Activated CD4-positive, alpha-beta T cell treated with anti-CD3 and anti-CD28 coated beads, Interleukin-2, amount 50 U/mL, for 48 hours (primary cell): ENCODE measurements around the gene ZGPAT.

Experiments
- DNase-seq, 2 experiments: peaks; one replicate each; pipeline ENCODE4 v3.0.0-alpha.2; 2020

Gene ZGPAT

GRCh38 chr20:63734111-63734945 is 26.5 kb downstream of the ZGPAT start:
- DNase-seq: no peak

GRCh38 chr20:63734946-63735858 is 27.4 kb downstream of the ZGPAT start:
- no peak for DNase-seq

DNA sequence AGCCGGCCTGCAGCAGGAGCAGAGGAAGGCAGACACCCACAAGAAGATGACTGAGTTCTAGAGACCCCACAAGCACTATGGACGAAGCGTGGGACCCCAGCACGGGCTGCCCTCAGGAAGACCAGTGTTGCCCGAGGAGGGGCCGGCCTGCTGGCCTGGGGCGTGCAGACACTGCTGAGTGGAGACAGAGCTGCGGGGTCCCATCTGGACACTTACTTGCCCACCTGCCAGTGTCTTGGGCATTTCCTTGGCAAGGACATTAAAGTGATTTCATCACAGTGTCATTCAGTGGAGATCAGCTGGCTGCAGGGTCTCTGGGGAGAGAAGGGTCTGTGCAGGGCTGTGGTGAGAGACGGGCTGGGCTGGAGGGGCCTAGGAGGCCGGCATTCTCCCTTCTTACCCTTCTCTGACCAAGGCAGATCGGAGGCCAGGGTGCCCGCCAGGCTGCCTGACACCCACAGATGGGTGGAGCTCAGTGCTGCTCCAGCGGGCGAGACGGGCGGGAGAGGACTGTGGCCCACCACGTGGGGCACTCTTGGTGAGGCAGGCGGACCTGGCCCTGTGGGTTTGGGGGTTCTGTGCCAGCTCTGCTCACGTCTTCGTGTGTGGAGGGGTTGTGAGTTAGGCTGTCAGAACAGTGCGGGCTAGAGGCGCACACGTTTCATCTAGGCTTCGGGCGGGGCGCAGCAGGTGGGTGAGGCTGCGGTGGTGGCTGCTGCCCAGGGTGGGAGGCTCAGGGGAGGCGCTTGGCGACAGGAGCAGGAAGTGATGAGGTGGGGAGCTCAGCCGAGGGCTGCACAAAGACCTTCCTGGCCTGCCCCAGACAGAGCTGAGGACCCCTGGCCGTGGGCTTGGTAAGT is 28.2 kb downstream of the ZGPAT start, which contains the start of gene LIME1:
Gene LIME1, plus strand, starts transcription at position 806 of the 860 bp plus-strand sequence. CDS start 886 bp downstream, outside the sequence.
- DNase-seq: peak; percentile 52 to 58

DNA sequence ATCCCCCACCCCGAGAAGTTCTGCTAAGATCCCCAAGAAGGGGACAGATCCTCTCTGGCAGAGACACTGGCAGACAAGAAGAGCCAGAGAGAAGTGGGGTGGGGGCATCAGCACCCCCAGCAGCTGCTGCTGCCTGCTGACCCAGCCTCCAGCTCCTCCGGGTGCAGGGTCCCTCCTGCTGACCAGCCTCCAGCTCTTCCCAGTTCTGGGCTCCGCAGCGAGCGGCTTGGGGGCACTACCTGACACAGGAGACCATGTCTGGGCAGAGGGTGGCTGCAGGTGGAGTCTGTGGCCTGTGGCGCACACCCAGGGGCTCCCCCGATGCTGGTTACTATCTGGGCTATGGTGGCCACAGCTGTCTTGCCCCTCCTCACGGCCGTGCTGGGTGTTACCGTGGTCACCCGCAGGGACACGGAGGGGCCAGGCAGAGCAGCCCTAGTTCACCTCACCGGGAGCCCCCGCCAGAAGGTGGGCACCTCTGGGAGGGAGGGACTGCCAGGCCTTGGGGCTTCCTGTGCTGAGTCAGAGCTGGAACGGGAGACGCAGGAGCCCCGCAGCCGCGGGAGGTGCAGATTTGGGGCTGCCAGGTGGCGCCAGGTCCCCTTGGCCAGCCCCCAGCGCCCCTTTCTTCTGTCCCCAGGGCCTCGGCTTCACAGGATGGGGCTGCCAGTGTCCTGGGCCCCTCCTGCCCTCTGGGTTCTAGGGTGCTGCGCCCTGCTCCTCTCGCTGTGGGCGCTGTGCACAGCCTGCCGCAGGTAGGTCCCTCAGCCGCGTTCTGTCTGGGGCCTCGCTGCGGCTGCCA is 29.3 kb downstream of the ZGPAT start:
- peak; percentile 47 to 55 for DNase-seq

DNA sequence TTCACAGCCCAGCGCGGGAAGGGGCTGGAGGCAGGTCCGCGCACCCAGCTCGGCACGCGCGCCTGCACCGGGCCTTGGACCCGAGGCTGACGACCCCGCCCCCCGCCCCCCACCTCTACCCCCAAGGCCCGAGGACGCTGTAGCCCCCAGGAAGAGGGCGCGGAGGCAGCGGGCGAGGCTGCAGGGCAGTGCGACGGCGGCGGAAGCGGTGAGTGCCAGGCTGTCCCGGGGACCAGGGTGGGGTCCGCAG is 29.8 kb downstream of the ZGPAT start:
- DNase-seq: no peak

GRCh38 chr20:63737945-63738686 is 30.3 kb downstream of the ZGPAT start:
- DNase-seq: peak; percentile 42 to 46

DNA sequence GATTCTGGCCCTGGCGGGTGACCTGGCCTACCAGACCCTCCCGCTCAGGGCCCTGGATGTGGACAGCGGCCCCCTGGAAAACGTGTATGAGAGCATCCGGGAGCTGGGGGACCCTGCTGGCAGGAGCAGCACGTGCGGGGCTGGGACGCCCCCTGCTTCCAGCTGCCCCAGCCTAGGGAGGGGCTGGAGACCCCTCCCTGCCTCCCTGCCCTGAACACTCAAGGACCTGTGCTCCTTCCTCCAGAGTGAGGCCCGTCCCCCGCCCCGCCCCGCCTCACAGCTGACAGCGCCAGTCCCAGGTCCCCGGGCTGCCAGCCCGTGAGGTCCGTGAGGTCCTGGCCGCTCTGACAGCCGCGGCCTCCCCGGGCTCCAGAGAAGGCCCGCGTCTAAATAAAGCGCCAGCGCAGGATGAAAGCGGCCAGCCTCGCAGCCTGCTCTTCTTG is 30.9 kb downstream of the ZGPAT start:
- peak; percentile 46 to 53 for DNase-seq

- peak; percentile 69 to 70 for DNase-seq
Measured at GRCh38 chr20:63739130-63740069, 31.6 kb downstream of the ZGPAT start, which contains the start of gene SLC2A4RG. SLC2A4RG (plus strand) TSS chr20:63739776; CDS start chr20:63739913, 137 bp downstream.

DNA sequence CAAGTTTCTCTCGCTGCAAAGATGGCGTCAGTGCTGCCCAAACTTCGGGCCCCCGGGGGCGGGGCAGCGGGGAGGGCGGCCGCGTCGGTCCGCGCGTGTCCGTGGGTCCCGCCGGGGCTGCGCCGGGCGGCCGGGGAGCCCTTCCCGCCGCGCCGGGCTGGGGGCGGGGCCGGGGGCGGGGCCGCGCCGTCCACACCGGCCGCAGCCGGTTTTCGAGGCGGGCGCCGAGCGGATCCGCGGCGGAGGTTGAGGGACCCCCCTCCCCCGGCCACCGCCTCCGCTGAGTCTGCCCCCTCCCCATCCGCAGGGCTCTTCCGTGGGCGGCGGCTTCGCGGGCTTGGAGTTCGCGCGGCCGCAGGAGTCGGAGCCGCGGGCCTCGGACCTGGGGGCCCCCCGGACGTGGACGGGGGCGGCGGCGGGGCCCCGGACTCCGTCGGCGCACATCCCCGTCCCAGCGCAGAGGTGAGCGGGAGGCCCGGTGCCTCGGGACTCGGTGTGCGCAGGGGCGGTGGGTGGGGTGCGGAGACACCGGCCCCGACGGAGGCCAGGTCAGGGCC is 32.3 kb downstream of the ZGPAT start:
- DNase-seq: peak; percentile 38 to 42

- peak; percentile 33 to 48 for DNase-seq
Measured at GRCh38 chr20:63740627-63741353, 33.0 kb downstream of the ZGPAT start.

- no peak for DNase-seq
Measured at GRCh38 chr20:63741354-63741675, 33.5 kb downstream of the ZGPAT start.

DNA sequence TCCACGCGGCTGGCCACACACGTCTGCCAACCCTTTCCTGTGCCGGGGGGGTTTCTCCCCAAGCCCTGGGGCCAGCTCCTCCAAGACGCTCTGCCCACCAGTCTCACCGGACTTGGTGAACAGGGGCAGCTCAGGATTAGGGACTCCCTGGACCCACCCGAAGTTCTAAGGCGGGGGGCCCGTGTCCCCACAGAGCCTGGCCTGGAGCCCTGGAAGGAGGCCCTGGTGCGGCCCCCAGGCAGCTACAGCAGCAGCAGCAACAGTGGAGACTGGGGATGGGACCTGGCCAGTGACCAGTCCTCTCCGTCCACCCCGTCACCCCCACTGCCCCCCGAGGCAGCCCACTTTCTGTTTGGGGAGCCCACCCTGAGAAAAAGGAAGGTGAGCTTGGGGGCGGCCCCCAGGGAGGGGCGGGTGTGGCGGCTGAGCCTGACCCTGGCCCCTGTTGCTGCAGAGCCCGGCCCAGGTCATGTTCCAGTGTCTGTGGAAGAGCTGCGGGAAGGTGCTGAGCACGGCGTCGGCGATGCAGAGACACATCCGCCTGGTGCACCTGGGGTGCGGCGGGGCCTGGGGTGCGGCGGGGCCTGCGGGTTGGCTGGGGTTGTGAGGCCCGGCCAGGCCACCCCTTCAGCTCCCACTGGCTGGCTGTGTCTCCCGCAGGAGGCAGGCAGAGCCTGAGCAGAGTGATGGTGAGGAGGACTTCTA is 34.0 kb downstream of the ZGPAT start:
- DNase-seq: no peak

DNA sequence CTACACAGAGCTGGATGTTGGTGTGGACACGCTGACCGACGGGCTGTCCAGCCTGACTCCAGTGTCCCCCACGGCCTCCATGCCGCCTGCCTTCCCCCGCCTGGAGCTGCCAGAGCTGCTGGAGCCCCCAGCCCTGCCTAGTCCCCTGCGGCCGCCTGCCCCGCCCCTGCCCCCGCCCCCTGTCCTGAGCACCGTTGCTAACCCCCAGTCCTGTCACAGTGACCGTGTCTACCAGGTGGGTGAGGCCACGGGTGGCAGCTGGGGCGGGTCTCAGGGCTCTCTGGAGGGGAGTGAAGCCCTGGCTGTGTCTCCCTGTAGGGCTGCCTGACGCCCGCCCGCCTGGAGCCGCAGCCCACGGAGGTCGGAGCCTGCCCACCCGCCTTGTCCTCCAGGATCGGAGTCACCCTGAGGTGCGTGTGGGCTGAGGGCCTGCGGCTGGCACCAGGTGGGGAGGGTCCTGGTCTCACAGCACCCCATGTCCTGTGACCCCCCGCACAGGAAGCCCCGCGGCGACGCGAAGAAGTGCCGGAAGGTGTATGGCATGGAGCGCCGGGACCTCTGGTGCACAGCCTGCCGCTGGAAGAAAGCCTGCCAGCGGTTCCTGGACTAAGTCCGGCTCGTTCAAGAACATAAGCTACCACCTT is 34.7 kb downstream of the ZGPAT start:
- no peak for DNase-seq

- no peak for DNase-seq
Measured at GRCh38 chr20:63743210-63743970, 35.6 kb downstream of the ZGPAT start.

DNA sequence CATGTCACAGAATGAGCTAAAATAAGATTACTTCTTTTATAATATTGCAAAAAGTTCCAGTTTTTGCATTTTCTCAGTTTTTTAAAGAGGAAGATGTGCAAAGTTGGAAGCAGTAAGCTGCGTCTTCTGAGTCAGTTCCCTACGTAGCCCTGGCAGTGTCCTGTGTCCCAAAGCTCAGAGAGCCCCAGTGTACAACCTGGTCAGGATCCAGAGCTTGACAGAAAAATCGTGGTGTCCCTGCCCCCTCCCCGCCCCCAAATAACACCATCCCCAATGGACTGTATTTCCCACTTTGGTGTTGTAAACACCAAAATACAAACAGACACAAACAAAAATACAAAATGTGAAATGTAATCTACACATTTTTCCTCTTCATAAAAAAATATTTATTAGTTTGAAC is 36.3 kb downstream of the ZGPAT start:
- no peak for DNase-seq

DNA sequence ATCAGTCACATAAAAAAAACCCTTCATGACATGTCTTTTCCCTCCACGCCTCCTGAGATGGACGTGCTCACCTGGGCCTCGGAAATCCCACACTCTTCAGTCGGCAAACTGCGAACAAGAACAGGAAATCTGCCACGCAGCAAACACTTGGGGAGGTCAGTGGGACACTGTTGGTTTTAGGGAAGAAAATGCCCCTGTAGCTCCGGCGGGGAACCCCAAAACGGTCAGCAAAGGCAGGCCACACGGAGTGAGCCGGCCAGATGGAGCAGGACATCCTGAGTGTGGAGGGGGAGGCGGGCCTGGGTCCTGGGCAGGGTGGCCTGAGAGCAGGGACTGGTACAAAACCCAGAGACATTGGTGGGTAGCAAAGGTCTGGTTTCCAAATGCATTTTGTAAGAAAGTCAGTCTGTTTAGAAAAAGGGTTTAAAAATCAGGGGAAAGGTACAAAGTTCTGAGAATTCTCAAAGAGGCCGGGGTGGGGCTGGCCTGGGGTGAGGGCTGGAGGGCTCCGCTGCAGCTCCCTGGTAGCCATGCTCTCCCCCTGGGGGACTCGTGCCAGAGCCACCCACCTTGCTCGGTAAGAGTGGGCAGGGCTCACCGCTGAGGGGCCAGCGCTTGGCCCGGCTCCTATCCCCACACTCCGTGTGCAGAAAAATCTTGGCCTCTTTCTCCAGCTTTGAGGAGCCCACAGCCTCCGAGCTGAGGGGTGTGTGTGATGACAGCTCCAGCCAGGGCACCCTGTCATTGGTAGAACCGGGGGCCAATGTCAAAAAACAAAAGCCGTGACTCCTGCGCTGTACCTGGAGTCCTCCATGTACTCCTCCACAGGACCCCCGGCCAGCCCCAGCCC is 37.0 kb downstream of the ZGPAT start:
- no peak for DNase-seq
